SHP77 (cell line): ENCODE results near the gene NRXN3.
"Not testable (repeated sequence)": the region's sequence is repeated elsewhere in the genome, so short reads cannot be mapped to it uniquely, and the experiment has no call there.

Source experiments
- DNase-seq, 2 experiments: peaks; one replicate each; lab custom pipeline; 2025; lab: John Stamatoyannopoulos, UW

NRXN3 gene

DNA sequence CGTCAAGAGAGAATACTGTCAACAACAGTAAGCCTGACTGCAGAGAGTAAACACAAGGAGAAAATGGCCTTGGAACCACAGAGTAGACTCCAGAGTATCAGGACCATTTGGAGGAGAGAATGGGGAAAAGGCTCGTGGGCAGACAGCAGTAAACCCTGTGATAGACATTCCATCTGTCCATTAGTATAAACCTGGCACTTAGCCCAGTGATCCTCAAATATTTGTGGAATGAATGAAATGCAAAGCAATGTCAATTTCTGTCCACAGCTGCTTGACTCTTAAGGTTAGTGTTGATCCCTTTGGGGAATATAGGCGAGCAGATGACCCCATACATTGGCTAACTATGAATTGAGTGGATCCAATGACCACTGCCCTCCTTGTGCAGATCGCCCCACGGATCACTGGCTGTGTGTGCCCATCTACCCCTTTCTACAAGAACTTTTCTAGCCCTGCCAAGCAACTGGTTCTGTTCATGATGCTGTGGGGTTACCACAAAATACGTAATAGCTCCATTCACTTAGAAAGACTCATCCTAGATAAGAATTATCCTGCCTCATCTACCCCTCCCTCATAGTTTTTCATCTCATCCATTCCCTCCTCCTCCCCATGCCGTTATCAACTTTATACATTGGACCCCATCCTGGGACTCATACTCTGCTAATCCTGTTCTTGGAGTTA, 846.8 kb downstream of the NRXN3 start:
- DNase-seq, result no peak

DNA sequence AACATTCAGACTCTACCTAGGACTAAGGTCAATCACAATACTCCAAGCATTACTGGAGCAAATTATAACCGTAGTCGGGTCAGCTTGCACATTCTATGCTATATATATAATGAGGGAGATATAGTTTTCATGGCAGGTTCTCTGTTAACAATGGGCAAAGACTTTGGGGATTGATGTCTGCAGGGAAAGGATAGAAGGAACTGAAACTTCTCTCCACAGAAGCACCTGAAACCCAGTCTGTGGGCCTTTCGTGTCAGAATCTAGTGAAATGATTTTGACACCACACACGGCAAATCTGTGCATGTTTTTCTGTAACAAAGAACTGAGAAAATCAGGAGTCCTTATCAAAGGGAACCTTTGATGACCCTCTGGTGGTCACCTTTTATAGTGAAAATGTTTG, 847.4 kb downstream of the NRXN3 start:
- DNase-seq, result no peak

DNA sequence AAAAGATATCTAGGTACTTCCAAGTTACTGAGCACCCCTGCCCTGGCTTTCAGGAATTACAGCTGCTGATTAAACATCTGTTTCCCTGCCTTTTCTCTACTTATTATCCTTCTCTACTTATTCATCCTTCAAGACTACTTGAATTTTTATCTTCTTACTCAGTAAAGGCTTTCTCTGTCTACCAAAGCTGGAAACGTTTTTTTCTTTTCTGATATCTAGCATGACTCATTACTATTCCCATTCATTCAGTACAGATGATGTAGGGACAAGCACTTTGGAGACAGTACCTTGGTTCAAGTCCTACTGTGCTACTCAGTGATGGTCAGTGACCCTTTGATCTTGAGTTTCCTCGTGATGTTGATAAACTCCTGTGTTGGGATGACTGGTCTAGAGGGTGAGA, 848.7 kb downstream of the NRXN3 start:
- no peak for DNase-seq

DNA sequence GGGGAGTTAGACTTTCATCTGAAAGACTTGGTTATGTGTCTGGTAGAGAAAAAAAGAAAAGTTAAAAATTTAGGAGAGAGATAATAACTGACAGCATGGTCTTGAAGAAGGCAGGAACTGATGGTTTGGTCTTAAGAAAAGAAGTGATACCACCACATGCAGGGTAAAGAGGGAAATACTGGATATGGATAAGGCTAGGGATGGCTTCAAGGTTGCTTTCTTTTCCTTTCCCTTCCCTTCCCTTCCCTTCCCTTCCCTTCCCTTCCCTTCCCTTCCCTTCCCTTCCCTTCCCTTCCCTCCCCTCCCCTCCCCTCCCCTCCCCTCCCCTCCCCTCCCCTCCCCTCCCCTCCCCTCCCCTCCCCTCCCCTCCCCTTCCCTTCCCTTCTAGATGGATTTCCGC, 849.7 kb downstream of the NRXN3 start:
- DNase-seq, result not testable (repeated sequence)

DNA sequence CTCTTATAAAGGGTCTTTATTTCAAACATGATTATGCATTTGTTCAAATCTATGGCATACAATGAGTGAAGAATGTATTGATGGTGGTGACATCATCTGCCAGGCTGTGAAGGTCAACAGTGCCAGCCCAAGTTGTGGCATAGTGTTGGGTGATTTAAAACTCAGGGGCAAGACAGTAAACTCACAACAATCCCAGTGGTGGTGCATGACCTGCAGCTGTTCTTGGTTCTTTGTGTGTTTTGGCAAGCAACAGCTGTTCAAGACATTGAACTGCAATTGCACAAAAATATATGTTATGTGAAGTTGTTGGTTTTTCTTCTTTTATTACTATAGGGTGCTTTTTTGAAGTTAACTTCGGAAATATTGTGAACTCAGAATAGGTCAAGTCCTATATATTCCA, 851.6 kb downstream of the NRXN3 start:
- DNase-seq, result no peak

DNA sequence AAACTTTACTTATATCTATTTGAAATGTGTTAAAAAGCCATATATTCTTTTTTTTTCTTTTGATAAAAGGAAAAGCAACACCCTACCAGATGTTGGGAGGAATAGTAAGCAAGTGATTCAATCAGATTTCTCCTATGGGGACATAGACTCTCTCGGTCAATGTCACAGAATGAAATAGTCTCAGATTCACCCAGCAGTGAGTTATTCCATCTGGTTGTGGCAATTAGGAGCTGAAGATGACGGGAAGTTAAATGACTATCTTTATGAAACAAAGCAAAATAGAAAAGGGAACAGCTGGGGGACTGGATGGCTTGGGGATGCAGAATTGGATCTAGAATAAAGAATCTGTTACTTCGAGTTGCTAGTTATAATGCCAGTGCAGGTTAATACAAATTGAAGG, 857.0 kb downstream of the NRXN3 start:
- DNase-seq, result no peak

DNA sequence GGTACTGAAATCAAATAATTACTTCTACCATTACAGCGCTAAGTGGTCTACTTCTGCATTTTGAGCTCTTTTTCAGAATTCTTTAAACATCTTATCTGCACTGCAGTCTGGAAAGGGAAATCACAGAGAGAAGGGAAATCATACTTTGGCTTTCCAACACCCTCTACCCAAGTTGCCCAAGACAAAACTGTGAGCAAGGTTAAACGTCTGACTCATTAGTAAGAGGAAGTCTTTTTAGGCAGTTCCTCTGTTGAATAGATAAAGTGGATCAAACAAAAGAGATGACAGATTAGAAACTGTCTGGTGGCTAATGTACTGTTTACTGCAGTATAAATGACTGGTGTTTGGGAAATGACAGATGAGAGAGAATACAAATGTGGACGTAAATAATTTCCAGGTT, 858.1 kb downstream of the NRXN3 start:
- no peak for DNase-seq

DNA sequence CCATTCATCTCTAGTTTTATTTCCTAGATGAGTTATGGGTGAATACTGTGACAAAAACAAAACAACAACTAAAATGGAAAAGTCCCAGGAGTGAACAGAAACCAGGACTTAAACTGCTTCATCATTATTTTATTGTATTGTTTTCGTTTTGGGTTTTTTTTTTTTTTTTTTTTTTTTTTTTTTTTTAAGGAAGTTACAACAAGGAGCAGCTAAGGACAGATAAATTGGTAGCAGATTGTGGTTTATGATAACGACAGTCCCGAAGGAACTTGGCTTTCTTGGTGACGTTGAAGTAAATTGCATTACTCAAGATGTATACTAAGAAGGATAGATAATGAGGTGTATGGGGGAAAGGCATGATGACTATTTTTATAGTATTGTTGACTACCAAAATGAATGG, 866.3 kb downstream of the NRXN3 start:
- no peak for DNase-seq

DNA sequence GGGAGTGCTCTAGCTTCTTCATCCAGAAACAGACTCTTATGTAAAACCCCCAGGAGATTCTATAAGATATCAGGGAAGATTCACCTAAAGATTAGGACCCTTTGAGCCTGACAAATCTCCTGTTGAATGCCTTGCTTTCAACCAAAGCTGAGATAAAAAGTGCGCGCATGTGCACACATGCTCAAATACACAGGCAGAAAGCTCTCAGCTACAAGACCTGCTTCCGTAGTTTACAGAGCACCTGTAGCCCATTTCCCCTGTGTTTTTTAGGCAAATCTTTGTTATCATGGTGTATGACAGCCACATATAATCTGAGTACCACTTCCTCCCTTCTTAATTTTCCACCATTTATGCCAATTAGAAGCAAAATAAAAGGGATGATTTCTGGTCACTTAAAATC, 866.9 kb downstream of the NRXN3 start:
- DNase-seq, result no peak

DNA sequence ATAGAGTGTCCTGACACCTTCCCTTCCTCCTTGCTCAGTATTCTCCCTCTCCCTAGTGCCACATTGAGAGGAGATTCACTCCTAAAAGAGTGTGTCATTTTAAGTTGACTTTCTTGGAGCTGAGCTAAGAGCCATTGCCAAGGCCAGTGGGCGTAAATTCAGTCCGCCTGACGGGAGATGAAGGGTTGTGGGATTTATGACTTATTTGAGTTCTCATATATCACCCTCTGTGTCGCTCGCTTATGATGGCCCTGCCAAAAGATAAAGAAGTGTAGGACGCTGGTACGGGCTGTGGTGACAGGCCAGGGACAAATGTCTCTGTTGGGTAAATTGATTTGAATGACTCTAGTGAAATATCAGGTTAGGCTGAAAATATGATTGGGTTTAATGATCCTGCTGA, 867.4 kb downstream of the NRXN3 start:
- no peak for DNase-seq

DNA sequence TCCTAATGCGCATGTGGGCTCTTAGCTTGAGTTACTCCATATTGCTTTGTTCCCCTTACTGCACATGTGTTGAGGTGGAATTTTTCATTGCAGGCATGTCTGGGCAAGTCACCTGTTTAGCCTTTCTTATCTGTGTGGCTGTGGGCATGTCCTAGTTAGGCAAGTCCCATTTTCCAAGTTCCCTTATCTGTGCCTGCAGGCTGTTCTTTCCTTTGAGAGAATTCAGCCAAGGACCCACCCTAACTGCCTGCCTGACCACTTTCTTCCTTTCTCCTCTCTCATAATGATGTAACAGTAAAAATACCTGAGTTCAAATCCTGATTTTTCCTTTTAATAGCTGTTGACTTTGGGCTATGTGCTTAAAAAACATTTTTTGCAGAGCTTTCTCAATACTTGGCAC, 870.6 kb downstream of the NRXN3 start:
- no peak for DNase-seq

DNA sequence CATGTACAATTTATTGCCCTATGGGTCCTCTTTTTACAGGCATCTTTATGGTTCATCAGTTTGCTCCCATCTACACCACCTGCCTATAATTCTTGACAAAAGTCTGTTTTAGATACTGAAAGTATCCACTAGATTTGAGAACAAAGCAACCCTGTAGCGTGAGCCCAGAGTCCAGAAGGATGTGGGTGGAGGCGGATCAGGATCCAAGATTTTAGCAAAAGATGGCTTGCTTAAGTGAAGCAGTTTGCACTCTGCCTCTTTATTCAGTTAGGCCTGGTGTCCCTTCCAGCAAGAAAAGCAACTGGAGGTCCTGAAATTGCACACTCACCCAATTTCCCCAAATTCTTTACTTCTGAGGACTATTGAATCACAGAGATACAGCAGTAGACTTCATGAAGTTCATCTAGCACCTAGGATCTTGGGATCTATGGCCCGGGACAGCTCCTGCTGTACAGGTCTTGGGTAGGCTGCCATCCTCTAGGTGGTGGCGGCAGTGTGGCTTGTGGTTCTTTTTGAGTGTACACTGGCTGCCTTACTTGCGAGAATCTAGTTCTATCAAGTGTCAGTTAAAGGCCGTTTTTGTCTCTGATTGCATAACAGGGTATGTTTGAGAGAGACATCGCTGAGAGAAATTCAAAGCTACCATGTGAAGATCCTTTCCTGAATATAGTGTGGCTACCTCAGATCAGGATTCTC, 873.2 kb downstream of the NRXN3 start:
- DNase-seq, result no peak

DNA sequence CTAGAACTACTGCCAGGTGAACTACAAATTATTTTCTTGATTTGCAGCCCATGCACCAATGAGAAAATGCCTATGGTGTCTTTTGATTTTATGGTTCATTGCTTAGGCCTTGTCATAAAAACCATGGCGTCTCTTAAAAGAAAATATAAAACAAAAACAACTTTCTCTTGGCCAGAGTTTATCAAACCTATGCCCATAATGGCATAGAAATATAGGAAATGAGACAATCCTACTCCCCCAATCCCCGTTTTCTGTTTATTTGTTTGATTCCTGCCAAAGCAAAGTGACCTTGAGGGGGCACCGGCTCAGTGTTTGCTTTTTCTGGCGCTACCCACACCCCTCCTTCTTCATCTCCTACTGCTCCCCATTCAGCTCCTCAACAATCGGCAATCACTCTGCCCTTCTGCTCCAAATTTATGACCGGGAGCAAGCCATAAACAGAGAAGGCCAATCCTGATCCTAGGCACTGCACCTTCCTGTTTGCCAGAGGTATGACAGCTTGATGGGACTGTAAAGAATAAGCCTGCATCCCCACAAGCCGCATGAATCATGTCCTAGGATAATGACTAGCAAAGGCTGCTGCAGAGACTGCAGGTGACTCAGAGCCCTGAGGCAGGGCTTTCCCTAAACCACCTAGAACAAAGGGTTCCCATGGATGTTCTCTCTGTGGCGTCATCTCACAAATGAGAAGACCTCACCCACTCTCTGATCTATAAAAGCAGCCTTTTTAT, 874.9 kb downstream of the NRXN3 start:
- DNase-seq, result no peak

DNA sequence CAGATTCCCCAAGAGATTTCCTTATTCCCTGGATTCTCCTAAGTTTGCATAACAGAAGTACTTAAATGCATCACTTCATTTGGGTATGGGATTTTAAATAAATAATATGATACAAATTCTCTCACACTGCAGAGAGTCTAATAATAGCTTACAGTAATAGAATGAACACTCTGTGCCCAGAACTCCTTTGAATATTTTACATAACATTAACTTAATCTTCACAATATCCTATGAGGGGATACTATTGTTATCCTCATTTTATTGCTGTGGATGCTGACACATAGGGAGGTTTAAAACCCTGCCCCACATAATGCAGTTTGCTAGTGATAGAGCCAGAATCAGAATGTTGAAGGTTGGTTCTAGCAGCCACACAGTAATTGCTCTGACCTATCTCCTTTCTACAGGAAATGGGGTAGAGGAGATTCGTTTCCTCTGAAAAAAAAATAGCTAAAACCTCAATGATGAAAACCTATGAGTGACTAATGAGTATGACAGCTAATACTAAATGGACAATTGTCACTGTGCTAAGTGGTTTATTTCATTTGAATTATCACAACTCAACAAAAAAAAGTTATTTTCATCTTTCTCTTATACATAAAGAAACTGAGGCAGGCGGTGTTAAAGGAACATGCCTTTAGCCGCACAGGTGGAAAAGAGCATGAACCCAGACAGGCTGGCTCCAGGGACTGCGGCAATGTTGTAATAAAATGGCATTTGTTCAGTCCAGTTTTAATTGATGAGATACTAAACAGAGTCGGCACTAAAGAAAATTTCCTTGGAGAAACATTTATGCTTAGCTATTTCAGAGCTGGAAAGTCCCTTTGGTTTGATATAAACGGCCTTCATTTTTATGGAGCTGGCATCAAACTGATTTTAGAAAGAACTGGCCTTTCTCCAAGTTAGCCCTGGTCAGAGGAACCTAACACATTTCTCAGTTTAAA, 880.9 kb downstream of the NRXN3 start:
- no peak for DNase-seq

DNA sequence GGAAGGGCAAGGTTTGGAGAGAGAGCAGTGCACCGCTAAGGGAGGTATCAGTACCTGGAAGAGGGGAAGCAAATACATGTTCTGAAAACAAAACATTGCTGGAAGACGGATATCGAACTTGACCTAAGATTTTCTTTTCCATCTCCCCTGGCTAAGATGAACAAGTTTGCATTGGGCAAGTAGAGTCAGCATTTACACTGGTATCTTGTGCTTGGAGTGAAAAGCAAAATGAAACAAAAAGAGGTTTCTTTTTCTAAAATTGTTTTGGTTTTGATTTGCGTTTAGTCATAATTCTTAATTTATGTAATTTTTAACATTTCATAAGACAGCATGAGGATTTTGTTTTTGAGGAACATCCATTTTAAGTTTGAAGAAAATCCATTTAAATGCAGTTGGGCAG, 881.6 kb downstream of the NRXN3 start:
- no peak for DNase-seq

DNA sequence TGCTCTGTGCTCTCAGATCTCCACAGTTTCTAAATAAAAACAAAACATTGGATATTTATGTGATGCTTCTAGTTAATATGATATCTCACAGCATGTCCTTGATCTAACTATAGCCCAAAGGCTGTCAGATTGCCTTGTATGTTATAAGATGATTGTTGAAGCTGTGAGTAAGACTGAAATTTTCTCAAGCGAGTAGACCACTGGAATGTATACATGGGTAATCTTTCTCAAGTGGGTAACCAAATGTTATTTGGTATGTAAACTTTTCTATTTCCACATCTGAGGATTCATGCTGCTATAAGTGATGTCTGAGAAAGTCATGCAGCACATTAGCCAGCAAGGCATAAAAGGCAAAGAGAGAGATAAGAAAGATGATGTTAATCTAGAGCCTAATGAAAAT, 886.7 kb downstream of the NRXN3 start:
- no peak for DNase-seq

DNA sequence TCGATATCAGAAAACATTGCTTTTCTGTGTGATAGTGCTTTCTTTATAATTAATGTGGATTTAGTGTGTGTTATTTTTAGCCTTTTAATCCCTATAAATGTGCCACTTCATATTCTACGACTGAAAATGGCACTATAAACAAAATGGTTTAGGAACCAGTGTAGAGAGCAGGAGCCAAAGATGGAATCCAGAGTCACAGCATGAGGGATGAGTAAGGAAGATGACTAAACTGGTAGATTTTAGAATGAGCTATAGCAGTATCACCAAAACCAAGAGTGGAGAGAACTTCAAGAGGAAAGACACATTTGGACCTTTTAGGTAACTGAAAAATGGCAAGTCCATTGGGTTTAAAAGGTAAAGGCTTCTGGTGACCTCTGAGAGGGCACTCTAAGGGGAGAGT, 887.2 kb downstream of the NRXN3 start:
- DNase-seq, result no peak

DNA sequence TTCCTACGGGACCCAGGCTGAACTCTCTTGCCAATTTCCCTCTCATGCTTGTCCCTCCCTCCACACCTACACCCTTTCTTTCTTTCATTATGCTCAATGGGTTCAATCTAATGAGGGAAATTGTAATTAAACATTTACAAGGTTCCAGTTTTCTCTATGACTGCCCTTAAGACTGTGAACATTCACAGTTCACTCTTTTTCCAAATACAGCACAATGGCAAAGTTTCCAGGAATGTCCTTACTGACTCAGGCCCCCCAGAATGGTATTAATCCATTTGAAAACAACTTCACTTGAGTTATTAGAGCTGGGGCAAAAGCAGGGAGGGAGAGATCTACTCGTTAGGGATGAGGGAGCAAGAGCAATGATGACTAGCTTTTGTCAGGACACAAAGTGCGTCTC, 892.1 kb downstream of the NRXN3 start:
- DNase-seq, result no peak

DNA sequence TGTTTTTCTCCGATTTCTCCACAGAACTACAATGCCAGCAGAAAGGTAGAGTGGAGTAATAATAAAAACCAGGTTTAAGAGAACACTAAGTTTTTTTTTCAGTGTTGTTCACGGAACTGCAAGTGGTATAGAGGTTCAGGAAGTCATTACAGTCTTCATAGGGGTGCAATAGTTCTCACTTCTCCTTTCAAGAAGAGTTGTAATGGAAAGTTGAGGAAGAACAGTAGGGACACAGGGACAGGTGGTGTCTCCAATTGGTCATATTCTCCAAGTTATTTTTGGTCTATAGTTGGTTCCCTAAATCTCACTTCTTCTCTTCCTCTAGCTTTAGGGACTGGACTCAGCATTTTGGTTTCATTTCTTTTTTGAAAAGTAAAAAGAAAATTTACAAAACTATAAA, 894.0 kb downstream of the NRXN3 start:
- no peak for DNase-seq

DNA sequence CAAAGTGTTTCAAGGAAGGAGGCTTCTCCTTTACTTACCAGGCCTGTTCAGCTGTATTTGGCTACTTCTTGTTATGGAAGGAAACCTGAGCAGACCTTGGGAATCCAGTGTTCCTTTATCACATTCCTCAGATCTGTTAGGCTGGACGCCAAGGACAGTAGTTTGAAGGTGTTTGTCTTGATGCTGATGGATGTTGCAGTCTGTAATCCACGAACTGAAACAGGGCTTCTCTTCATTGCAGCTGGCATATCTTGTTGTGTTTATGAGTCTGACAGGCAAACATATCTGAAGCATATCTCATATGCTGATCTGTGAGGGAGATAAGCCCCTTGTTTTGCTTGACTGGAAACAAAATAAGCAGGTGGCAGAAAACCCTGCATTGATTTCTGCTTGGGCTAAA, 904.3 kb downstream of the NRXN3 start:
- DNase-seq, result no peak

DNA sequence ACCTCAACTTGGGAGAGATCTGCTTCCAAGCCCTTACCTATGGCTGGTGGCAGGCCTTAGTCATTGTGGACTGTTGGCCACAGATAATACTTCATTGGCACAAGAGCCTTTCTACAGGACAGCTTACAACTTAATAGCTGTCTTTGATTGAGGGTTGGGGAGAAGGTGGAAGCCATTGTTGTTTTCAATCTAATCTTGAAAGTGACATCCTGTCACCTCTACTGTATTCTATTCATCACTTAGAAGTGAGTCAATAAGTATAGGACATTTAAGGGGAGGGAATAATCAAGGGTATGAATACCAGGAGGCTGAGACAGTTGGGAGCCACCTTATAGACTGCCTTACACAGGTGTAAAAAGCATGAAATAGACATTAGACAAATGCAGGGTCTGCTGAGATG, 906.3 kb downstream of the NRXN3 start:
- DNase-seq, result no peak

DNA sequence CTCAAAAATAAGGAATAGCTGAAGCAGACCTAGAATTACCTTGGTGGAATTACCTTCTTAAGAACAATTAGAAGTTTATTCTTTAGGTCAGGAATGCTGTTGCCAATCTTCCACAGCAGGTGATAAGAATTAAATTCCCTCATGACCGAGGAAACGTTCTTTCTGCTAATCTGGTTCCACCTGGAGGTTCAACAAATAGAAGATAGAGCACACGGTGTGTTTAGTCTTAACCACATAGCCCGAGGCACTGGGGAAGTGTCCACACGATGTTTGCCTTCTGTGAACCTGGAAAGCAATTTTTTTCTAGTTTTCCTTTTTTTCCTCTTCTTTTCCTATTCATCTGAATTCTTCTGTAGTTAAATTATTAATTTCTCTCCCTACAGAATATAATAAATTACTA, 906.9 kb downstream of the NRXN3 start:
- DNase-seq, result no peak
